IMR-90 (cell line): ENCODE data around the gene PFKP. TPM values are rescaled to one million over a fixed set of nuclear protein-coding genes. Genes with fewer than 3 reads are reported as not detected.

ENCODE experiments used
- ATAC-seq: fragments of 200-7000 bp; cut with Tn5 transposase; 2 replicates; pipeline ENCODE4 v1.9.1; 2020; ENCODE audit warnings: low read depth, mild to moderate bottlenecking, moderate library complexity
- BruUV-seq: library from RNA; stranded (reverse); fragments of 400-500 nt; replicated peaks from 2 replicates; lab custom pipeline; 2021; lab: Mats Ljungman, UMichigan
- CTCF ChIA-PET: fragments of 300-600 bp; formaldehyde crosslinking; extraction: SDS; loops from one replicate; lab custom pipeline; 2021; ENCODE audit warnings: antibody characterized with exemption; lab: Yijun Ruan, JAX
- POLR2A ChIA-PET: fragments of 300-600 bp; sonication (Branson Sonifier 250); formaldehyde crosslinking; loops from one replicate; lab custom pipeline; 2022; ENCODE audit warnings: antibody characterized with exemption; ENCODE audit not compliant: unreplicated experiment; lab: Charles Lee
- DNase-seq: peaks from one replicate; pipeline ENCODE4 v3.0.0; 2013
- H2AFZ ChIP-seq: replicated peaks from 2 replicates; pipeline ENCODE3; 2013; ENCODE audit warnings: low read length, mild to moderate bottlenecking; ENCODE audit not compliant: poor library complexity
- H2AK5ac ChIP-seq: 2 replicates; pipeline ENCODE4 v1.6.1; 2013; ENCODE audit warnings: low read depth, low read length, inconsistent platforms
- H2AK9ac ChIP-seq: replicated peaks from 2 replicates; pipeline ENCODE3; 2013; ENCODE audit warnings: mild to moderate bottlenecking, low read depth, low read length, moderate library complexity; ENCODE audit not compliant: poor library complexity
- H2BK120ac ChIP-seq: 2 replicates; pipeline ENCODE4 v1.6.1; 2013; ENCODE audit warnings: low read depth, low read length, inconsistent platforms
- H2BK15ac ChIP-seq: 3 replicates; pipeline ENCODE4 v1.6.1; 2013; ENCODE audit warnings: low read depth, low read length, inconsistent platforms
- H2BK20ac ChIP-seq: 2 replicates; pipeline ENCODE4 v1.6.1; 2013; ENCODE audit warnings: low read depth, mild to moderate bottlenecking, inconsistent platforms, low read length, moderate library complexity
- H2BK5ac ChIP-seq: 2 replicates; pipeline ENCODE4 v1.6.1; 2013; ENCODE audit warnings: mild to moderate bottlenecking, low read depth, low read length, inconsistent platforms; ENCODE audit not compliant: poor library complexity, severe bottlenecking
- H3K14ac ChIP-seq: replicated peaks from 2 replicates; pipeline ENCODE4 v1.6.1; 2013; ENCODE audit warnings: low read depth, low read length, inconsistent platforms
- H3K18ac ChIP-seq: 2 replicates; pipeline ENCODE4 v1.6.1; 2013; ENCODE audit warnings: low read depth, low read length, control low read depth
- H3K23ac ChIP-seq: 2 replicates; pipeline ENCODE4 v1.6.1; 2013; ENCODE audit warnings: low read depth, low read length, inconsistent platforms
- H3K27ac ChIP-seq: 2 replicates; pipeline ENCODE4 v1.5.1; 2013; ENCODE audit warnings: mild to moderate bottlenecking, control low read depth, low read length; ENCODE audit not compliant: insufficient read depth
- H3K27me3 ChIP-seq: 2 replicates; pipeline ENCODE4 v1.6.1; 2013; ENCODE audit warnings: low read length; ENCODE audit not compliant: control insufficient read depth, insufficient read depth
- H3K36me3 ChIP-seq: 2 replicates; pipeline ENCODE4 v1.6.1; 2013; ENCODE audit warnings: low read length, mixed read lengths; ENCODE audit not compliant: control insufficient read depth, insufficient read depth
- H3K4ac ChIP-seq: 2 replicates; pipeline ENCODE4 v1.6.1; 2013; ENCODE audit warnings: low read depth, low read length, inconsistent platforms
- H3K4me1 ChIP-seq: 2 replicates; pipeline ENCODE4 v1.6.1; 2013; ENCODE audit warnings: low read length, mixed read lengths; ENCODE audit not compliant: control insufficient read depth, insufficient read depth
- H3K4me2 ChIP-seq: 2 replicates; pipeline ENCODE4 v1.6.1; 2013; ENCODE audit warnings: low read depth, mild to moderate bottlenecking, control low read depth, low read length, moderate library complexity
- H3K4me3 ChIP-seq: 2 replicates; pipeline ENCODE4 v1.5.1; 2013; ENCODE audit warnings: low read depth, mild to moderate bottlenecking, control low read depth, low read length, moderate library complexity; ENCODE audit not compliant: insufficient read depth
- H3K56ac ChIP-seq: 2 replicates; pipeline ENCODE4 v1.6.1; 2013; ENCODE audit warnings: low read length, inconsistent platforms; ENCODE audit not compliant: insufficient read depth; ENCODE audit errors: extremely low read depth
- H3K79me1 ChIP-seq, 2 experiments: 2 replicates each; pipeline ENCODE4 v1.6.1; 2013; ENCODE audit warnings: low read length in 2 of 2, inconsistent platforms in 1 of 2, low read depth in 1 of 2
- H3K9ac ChIP-seq: 2 replicates; pipeline ENCODE4 v1.6.1; 2013; ENCODE audit warnings: low read depth, low read length, control low read depth
- H3K9me1 ChIP-seq: 2 replicates; pipeline ENCODE4 v1.6.1; 2013; ENCODE audit warnings: low read length, inconsistent platforms; ENCODE audit not compliant: insufficient read depth
- H3K9me3 ChIP-seq: 2 replicates; pipeline ENCODE4 v1.6.1; 2013; ENCODE audit warnings: low read length; ENCODE audit not compliant: control insufficient read depth, insufficient read depth
- H4K20me1 ChIP-seq: 2 replicates; pipeline ENCODE4 v1.6.1; 2013; ENCODE audit warnings: low read length, inconsistent platforms; ENCODE audit not compliant: insufficient read depth
- H4K5ac ChIP-seq: 2 replicates; pipeline ENCODE4 v1.6.1; 2013; ENCODE audit warnings: mild to moderate bottlenecking, low read depth, low read length, control low read depth
- H4K8ac ChIP-seq, 2 experiments: 2 replicates each; pipeline ENCODE4 v1.6.1; 2013; ENCODE audit warnings: low read depth in 2 of 2, low read length in 2 of 2, control low read depth in 1 of 2, inconsistent platforms in 1 of 2
- H4K91ac ChIP-seq: 2 replicates; pipeline ENCODE4 v1.6.1; 2013; ENCODE audit warnings: low read depth, low read length, inconsistent platforms; ENCODE audit not compliant: insufficient read depth
- ELK1 ChIP-seq: fragments of 150-350 bp; IDR thresholded peaks from 2 replicates; pipeline ENCODE4 v1.6.1; 2016; ENCODE audit warnings: low read depth, mild to moderate bottlenecking, low read length, moderate library complexity, borderline replicate concordance
- FOS ChIP-seq: fragments of 150-350 bp; IDR thresholded peaks from 2 replicates; pipeline ENCODE4 v1.6.1; 2016; ENCODE audit warnings: low read depth, low read length
- WGBS, 2 experiments: methylation state at CpG; one replicate each; pipeline versions ENCODE4 v1.1.5 to v1.1.7; 2013; ENCODE audit warnings: missing lambda C conversion rate in 2 of 2; ENCODE audit not compliant: insufficient read length in 1 of 2; ENCODE audit errors: extremely low coverage in 2 of 2; 5-methylcytosine and 5-hydroxymethylcytosine counted together
- dilution Hi-C: fragments of 300-500 bp; cut with HindIII; formaldehyde crosslinking; loops from one replicate; pipeline ENCODE4 v1.14.3; 2018; ENCODE audit warnings: low sequenced_read_pairs; ENCODE audit not compliant: unreplicated experiment
- in situ Hi-C: fragments of 300-500 bp; cut with MboI; formaldehyde crosslinking; loops from 3 replicates; pipeline ENCODE4 v1.14.3; 2019; ENCODE audit warnings: low sequenced_read_pairs, inconsistent platforms, mixed read lengths
- intact Hi-C: fragments of 100-400 bp; cut with micrococcal nuclease; formaldehyde crosslinking; loops from 2 replicates; pipeline ENCODE4 v1.10.0; 2022
- polyA plus RNA-seq, 3 experiments: library from polyadenylated mRNA; depleted of rRNA; stranded (reverse); fragments of >200 nt; gene quantifications; 2 replicates each; pipeline ENCODE4 v1.2.3, GENCODE V29; 2012; ENCODE audit warnings: low replicate concordance in 1 of 3
- total RNA-seq: library from RNA; depleted of rRNA; stranded (reverse); fragments of >200 nt; gene quantifications from 2 replicates; pipeline ENCODE4 v1.2.3, GENCODE V29; 2012

Gene PFKP
- total and polyA plus RNA-seq, 2 of the 4 experiments (the other 2 are of a cell fraction) = 223 to 294 TPM

DNA sequence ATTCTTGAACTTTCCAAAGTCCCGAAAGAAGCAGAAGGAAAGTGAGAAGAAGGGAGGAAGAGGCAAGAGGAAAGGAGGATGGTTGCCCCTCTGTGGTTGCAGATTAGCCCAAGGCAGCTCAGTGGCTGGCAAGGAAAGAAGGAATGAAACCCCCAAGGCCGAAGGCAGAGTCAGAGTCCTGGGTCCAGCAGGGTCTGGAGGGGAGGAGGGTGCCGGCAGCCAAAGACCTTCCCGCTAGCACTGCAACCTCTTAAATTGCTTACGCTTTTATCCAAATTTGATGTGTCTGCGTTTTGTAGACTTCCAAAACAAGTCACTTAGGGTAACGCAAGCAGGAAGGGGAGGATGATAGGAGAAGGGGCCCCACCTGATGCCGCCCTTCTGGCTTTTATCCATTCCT lies 7.4 kb upstream of the PFKP start:
- no peak overlapping the region for H3K4me3 ChIP-seq
- dilution Hi-C loops = no loop called here
- no peak overlapping the region for H3K27ac ChIP-seq
- no peak overlapping the region for H4K8ac ChIP-seq
- H3K9ac ChIP-seq = no peak overlapping the region
- no peak overlapping the region for H3K23ac ChIP-seq
- H2AK9ac ChIP-seq = no peak overlapping the region
- ATAC-seq (no peak), DNase-seq (no peak)
- H3K4me2 ChIP-seq = no peak overlapping the region
- no peaks in the 10 kb centered on the region for H3K27me3 ChIP-seq
- H3K18ac ChIP-seq = no peak overlapping the region
- no peak overlapping the region for H2BK5ac ChIP-seq
- 70% methylated on average over 6 of the region's 8 CpGs; no CpG with 5 or more reads in 1 of the 2 experiments for WGBS, 2 experiments
- no peak overlapping the region for H2BK15ac ChIP-seq
- ChIA-PET POLR2A (no interaction called here), CTCF (no interaction called here)
- H3K36me3 ChIP-seq = no peaks in the 10 kb centered on the region
- H4K20me1 ChIP-seq = no peaks in the 10 kb centered on the region
- no peak overlapping the region for H3K14ac ChIP-seq
- H2AK5ac ChIP-seq = no peak overlapping the region
- H3K56ac ChIP-seq = no peak overlapping the region
- in situ Hi-C loops = no loop called here
- H3K4ac ChIP-seq = no peak overlapping the region
- TF ChIP-seq FOS = no peak
- TF ChIP-seq ELK1 = no peak
- no peak overlapping the region for H4K91ac ChIP-seq
- peaks cover 4% of the 10 kb centered on the region for H3K9me1 ChIP-seq
- H3K9me3 ChIP-seq = no peaks in the 10 kb centered on the region
- no peak overlapping the region for H2BK120ac ChIP-seq
- no peaks in the 10 kb centered on the region for H3K79me1 ChIP-seq
- no TSS peak for BruUV-seq
- intact Hi-C loops = no loop called here
- no peak overlapping the region for H2BK20ac ChIP-seq
- H3K4me1 ChIP-seq = peaks cover 4% of the 10 kb centered on the region
- H4K5ac ChIP-seq = no peak overlapping the region
- no peak overlapping the region for H2AFZ ChIP-seq
